Urinary bladder (tissue), 4 donors: ENCODE measurements around the gene AGL. TPM values are rescaled to one million over a fixed set of nuclear protein-coding genes. Genes with fewer than 3 reads are reported as not detected.

Experiments used
- DNase-seq: peaks from one replicate; pipeline ENCODE4 v3.0.0-alpha.2; 2015; ENCODE audit errors: extremely low spot score
- H3K27ac ChIP-seq: one replicate; pipeline ENCODE4 v1.5.1; 2013; ENCODE audit warnings: low read depth, mild to moderate bottlenecking, moderate library complexity
- H3K36me3 ChIP-seq: one replicate; pipeline ENCODE4 v1.6.1; 2013; ENCODE audit warnings: mild to moderate bottlenecking, moderate library complexity; ENCODE audit not compliant: insufficient read depth
- H3K4me1 ChIP-seq: one replicate; pipeline ENCODE4 v1.6.1; 2013; ENCODE audit warnings: mild to moderate bottlenecking, moderate library complexity; ENCODE audit not compliant: insufficient read depth
- H3K4me3 ChIP-seq: one replicate; pipeline ENCODE4 v1.5.1; 2013; ENCODE audit warnings: low read depth, low read length
- WGBS: extraction: QIAGEN DNeasy Blood & Tissue Kit; methylation state at CpG from one replicate; pipeline ENCODE4 v1.1.7; 2013; 5-methylcytosine and 5-hydroxymethylcytosine counted together
- polyA plus RNA-seq: library from polyadenylated mRNA; stranded (reverse); fragments of 200-250 nt; gene quantifications from one replicate; pipeline ENCODE4 v1.2.3, GENCODE V29; 2013
- total RNA-seq: library from RNA; depleted of rRNA; stranded (reverse); fragments of >200 nt; gene quantifications from one replicate; pipeline ENCODE4 v1.2.3, GENCODE V29; 2014
- donor health status: healthy with polysubstance abuse.
- donor health status: healthy.

AGL gene
- total RNA-seq (48.1 TPM), polyA plus RNA-seq (16.1 TPM)

- WGBS: under 1% methylated on average over 65 of the region's 65 CpGs
- H3K4me3 ChIP-seq: peak within 1 kb of the TSS; percentile 59
- peak within 1 kb of the TSS; percentile 88 for H3K27ac ChIP-seq
- H3K4me1 ChIP-seq: no peaks in the 10 kb centered on the region
- DNase-seq: peak; percentile 74
- no peaks in the 10 kb centered on the region for H3K36me3 ChIP-seq
Measured at GRCh38 chr1:99849744-99850458, at the start of gene AGL. Gene AGL, plus strand, starts transcription at chr1:99850361. Its CDS starts 682 bp downstream, at chr1:99851043.

- H3K36me3 ChIP-seq: no peaks in the 10 kb centered on the region
- H3K27ac ChIP-seq: no peak overlapping the region
- WGBS: 88% methylated on average over 3 of the region's 3 CpGs
- no peak overlapping the region for H3K4me3 ChIP-seq
- no peaks in the 10 kb centered on the region for H3K4me1 ChIP-seq
- DNase-seq: no peak
Measured at GRCh38 chr1:99801584-99801983, 48.6 kb upstream of the AGL start.

- no peaks in the 10 kb centered on the region for H3K36me3 ChIP-seq
- no peak overlapping the region for H3K4me3 ChIP-seq
- H3K27ac ChIP-seq: no peak overlapping the region
- DNase-seq: no peak
- no peaks in the 10 kb centered on the region for H3K4me1 ChIP-seq
- WGBS: 91% methylated on average over 2 of the region's 2 CpGs
Measured at GRCh38 chr1:99806882-99807281, 43.3 kb upstream of the AGL start.

GRCh38 chr1:99808391-99809115 lies 41.6 kb upstream of the AGL start:
- peak overlapping the region; percentile 79 for H3K27ac ChIP-seq

GRCh38 chr1:99811075-99811474 lies 39.1 kb upstream of the AGL start:
- Histone ChIP-seq H3K36me3 (no peaks in the 10 kb centered on the region), H3K4me3 (no peak overlapping the region), H3K27ac (no peak overlapping the region), H3K4me1 (no peaks in the 10 kb centered on the region)
- WGBS: 88% methylated on average over 1 of the region's 1 CpG
- no peak for DNase-seq

More at GRCh38 chr1:99808391-99809115, 41.6 kb upstream of the AGL start:
- 6% methylated on average over 7 of the region's 7 CpGs for WGBS
- no peak overlapping the region for H3K4me3 ChIP-seq
- H3K36me3 ChIP-seq: no peaks in the 10 kb centered on the region
- DNase-seq: peak; percentile 85
- no peaks in the 10 kb centered on the region for H3K4me1 ChIP-seq

GRCh38 chr1:99811747-99812146 lies 38.4 kb upstream of the AGL start:
- WGBS: 93% methylated on average over 1 of the region's 1 CpG
- no peaks in the 10 kb centered on the region for H3K4me1 ChIP-seq
- no peak overlapping the region for H3K27ac ChIP-seq
- H3K4me3 ChIP-seq: no peak overlapping the region
- no peaks in the 10 kb centered on the region for H3K36me3 ChIP-seq
- DNase-seq: no peak

DNA sequence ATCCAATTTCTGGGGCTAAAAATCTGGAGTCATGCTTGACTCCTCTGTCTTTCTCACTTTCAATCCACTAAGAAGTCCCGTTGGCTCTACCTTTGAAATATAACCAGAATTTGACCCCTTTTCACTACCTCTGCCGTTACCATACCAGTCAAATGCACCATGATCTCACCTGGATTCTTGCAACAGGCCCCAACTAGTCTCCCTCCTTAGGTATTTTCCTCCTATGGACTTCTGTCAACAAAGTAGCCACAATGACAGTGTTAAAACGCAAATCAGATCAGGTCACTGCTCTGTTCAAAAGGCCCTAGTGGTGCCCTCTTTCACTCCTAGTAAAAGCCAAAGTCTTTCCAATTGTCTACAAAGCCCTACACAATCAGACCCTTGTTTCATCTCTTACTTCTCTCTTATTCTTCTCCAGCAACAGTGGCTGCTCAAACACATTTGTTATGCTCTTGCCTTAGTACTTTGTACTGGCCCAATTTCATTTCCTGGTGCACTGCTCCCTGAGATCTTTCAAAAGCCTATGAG lies 35.7 kb upstream of the AGL start:
- H3K4me1 ChIP-seq: no peaks in the 10 kb centered on the region
- DNase-seq: peak; percentile 21
- no peak overlapping the region for H3K27ac ChIP-seq
- WGBS: 76% methylated on average over 3 of the region's 3 CpGs
- H3K4me3 ChIP-seq: no peak overlapping the region
- H3K36me3 ChIP-seq: no peaks in the 10 kb centered on the region

DNA sequence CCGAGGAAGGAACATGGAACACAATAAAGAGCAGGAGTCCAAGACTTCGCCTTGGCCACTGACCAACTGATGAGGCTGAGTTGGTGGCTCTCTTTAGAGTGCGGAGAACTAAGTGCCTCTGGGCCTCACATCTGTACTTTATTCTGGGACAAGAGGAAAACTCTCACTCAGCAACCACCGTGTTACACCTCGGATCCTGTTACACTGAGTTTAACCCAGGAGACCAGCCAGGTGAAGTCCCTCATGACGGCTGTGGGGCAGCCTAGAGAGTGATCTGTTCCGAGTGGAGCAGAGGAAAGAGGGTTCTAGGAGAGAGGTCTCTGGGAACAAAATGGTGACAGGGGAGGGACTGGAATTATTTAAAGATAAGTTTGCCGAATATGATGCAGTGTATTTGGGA lies 33.5 kb upstream of the AGL start:
- WGBS: 74% methylated on average over 8 of the region's 8 CpGs
- H3K27ac ChIP-seq: no peak overlapping the region
- H3K4me3 ChIP-seq: no peak overlapping the region

GRCh38 chr1:99818063-99818699 lies 32.0 kb upstream of the AGL start:
- no peaks in the 10 kb centered on the region for H3K4me1 ChIP-seq
- no peak overlapping the region for H3K27ac ChIP-seq
- no peaks in the 10 kb centered on the region for H3K36me3 ChIP-seq
- H3K4me3 ChIP-seq: no peak overlapping the region
- DNase-seq: no peak
- WGBS: 86% methylated on average over 3 of the region's 3 CpGs

More for the DNA sequence above, 33.5 kb upstream of the AGL start:
- Histone ChIP-seq H3K4me1 (no peaks in the 10 kb centered on the region), H3K36me3 (no peaks in the 10 kb centered on the region)
- no peak for DNase-seq

- DNase-seq: no peak
- 56% methylated on average over 4 of the region's 4 CpGs for WGBS
- no peaks in the 10 kb centered on the region for H3K4me1 ChIP-seq
- H3K4me3 ChIP-seq: no peak overlapping the region
- H3K27ac ChIP-seq: no peak overlapping the region
- H3K36me3 ChIP-seq: no peaks in the 10 kb centered on the region
Measured at GRCh38 chr1:99820546-99820945, 29.6 kb upstream of the AGL start.

DNA sequence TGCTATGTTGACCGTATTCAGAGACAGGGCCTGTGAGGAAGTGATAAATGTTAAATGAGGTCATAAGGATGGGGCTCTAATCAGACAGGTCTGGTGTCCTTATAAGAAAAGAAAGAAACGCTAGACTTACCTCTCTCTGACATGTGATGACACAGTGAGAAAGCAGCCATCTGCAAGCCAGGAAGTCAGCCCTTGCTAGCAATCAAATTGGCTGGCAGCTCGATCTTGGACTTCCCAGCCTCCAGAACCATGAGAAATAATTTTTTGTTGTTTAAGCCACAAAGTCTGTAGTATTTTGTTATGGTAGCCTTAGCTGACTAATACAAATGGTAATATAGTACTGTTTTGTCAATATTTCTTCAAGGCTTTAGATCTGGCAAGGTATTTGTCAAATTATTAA lies 25.1 kb upstream of the AGL start:
- DNase-seq: no peak
- Histone ChIP-seq H3K36me3 (no peaks in the 10 kb centered on the region), H3K4me1 (no peaks in the 10 kb centered on the region), H3K4me3 (no peak overlapping the region), H3K27ac (no peak overlapping the region)
- 89% methylated on average over 3 of the region's 3 CpGs for WGBS

DNA sequence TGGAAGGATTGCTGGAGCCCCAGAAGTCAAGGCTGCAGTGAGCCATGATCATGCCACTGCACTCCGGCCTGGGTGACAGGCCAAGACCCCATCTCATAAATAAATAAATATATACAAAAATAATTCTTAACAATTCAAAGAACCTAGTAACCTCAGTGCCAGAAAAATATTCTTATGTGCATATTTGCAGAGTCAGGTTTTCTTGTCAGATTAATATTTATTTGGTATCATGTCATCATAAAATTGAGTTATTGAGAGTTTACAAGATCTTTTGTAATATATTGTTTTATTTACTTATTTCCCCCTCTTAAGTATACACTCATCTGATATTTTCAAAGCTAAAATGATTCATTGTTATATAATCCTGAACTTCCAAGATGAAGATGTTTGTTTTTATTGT lies 24.5 kb upstream of the AGL start:
- no peak overlapping the region for H3K27ac ChIP-seq
- no peaks in the 10 kb centered on the region for H3K36me3 ChIP-seq
- no peak for DNase-seq
- 95% methylated on average over 1 of the region's 1 CpG for WGBS
- no peak overlapping the region for H3K4me3 ChIP-seq
- no peaks in the 10 kb centered on the region for H3K4me1 ChIP-seq

DNA sequence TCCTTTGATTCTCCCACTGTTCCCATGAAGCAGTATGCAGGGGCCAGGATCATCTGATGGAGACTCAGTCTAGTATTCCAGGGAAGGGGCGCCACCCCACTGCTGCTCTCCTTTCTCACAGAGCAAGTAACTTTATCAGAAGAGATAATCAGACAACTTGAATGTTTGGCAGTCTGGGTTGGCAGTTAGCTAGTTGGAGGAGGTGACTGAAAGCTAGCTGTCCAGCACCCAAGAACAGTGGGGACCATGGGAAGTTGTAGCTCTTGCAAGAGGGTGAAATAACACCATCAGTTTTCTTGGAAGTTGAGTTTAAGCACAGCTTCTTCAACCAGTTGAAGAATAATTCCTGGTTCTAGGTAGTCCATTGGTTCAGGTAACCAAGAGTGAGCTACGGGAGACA lies 22.2 kb upstream of the AGL start:
- H3K4me1 ChIP-seq: no peaks in the 10 kb centered on the region
- 91% methylated on average over 2 of the region's 2 CpGs for WGBS
- H3K27ac ChIP-seq: no peak overlapping the region
- no peak overlapping the region for H3K4me3 ChIP-seq
- DNase-seq: no peak
- H3K36me3 ChIP-seq: no peaks in the 10 kb centered on the region

GRCh38 chr1:99829269-99829668 lies 20.9 kb upstream of the AGL start:
- Histone ChIP-seq H3K4me3 (no peak overlapping the region), H3K4me1 (no peaks in the 10 kb centered on the region), H3K36me3 (no peaks in the 10 kb centered on the region), H3K27ac (no peak overlapping the region)
- WGBS: 85% methylated on average over 2 of the region's 2 CpGs
- no peak for DNase-seq
